ENCODE data around the gene SLC22A5. TPM values are rescaled to one million over a fixed set of nuclear protein-coding genes. Genes with fewer than 3 reads are reported as not detected.

Gene SLC22A5
- total RNA-seq, 1 donor from 2014 or later: 23.2 TPM

Other genes with a start within 250 kb of the SLC22A5 start
- 39.7 TPM for gene P4HA2, start 141.9 kb upstream of the SLC22A5 start, total RNA-seq
- gene PDLIM4, start 112.0 kb upstream of the SLC22A5 start, total RNA-seq: 33.9 TPM
- gene SLC22A4, start 75.3 kb upstream of the SLC22A5 start, total RNA-seq: 3.1 TPM
- gene IRF1, start 121.1 kb downstream of the SLC22A5 start, total RNA-seq: 40.8 TPM
- not detected for gene IL5, start 173.8 kb downstream of the SLC22A5 start, total RNA-seq
- gene RAD50, start 187.3 kb downstream of the SLC22A5 start, total RNA-seq: 49.5 TPM